Activated CD8-positive, alpha-beta T cell treated with anti-CD3 and anti-CD28 coated beads for 36 hours (primary cell): ENCODE data around the gene TOX3. TPM values are rescaled to one million over a fixed set of nuclear protein-coding genes. Genes with fewer than 3 reads are reported as not detected.

Experiments
- ATAC-seq: fragments of 200-7000 bp; cut with Tn5 transposase; one replicate; pipeline ENCODE4 v1.10.0; 2021; ENCODE audit warnings: mild to moderate bottlenecking, moderate library complexity
- CTCF ChIA-PET: fragments of 350-600 bp; sonication (Branson Sonifier 250); formaldehyde crosslinking; loops from one replicate; lab custom pipeline; 2021; ENCODE audit warnings: antibody characterized with exemption; lab: Charles Lee
- POLR2A ChIA-PET: fragments of 350-600 bp; sonication (Branson Sonifier 250); formaldehyde crosslinking; loops from one replicate; lab custom pipeline; 2021; ENCODE audit warnings: antibody characterized with exemption; lab: Charles Lee
- DNase-seq: peaks from one replicate; pipeline ENCODE4 v3.0.0-alpha.2; 2020
- H3K27ac Mint-ChIP-seq: one replicate; pipeline ENCODE4 v1.8.0; 2021; ENCODE audit warnings: mild to moderate bottlenecking, mixed read lengths
- H3K27me3 Mint-ChIP-seq: one replicate; pipeline ENCODE4 v1.8.0; 2021; ENCODE audit warnings: mixed read lengths
- H3K36me3 Mint-ChIP-seq: one replicate; pipeline ENCODE4 v1.8.0; 2021; ENCODE audit warnings: low read depth, mixed read lengths
- H3K4me1 Mint-ChIP-seq: one replicate; pipeline ENCODE4 v1.8.0; 2021; ENCODE audit warnings: low read depth, mixed read lengths
- H3K4me3 Mint-ChIP-seq: one replicate; pipeline ENCODE4 v1.8.0; 2021; ENCODE audit warnings: mild to moderate bottlenecking, moderate library complexity, mixed read lengths
- H3K9me3 Mint-ChIP-seq: one replicate; pipeline ENCODE4 v1.8.0; 2021; ENCODE audit warnings: mixed read lengths
- intact Hi-C: fragments of 100-400 bp; cut with micrococcal nuclease; formaldehyde crosslinking; loops from one replicate; pipeline ENCODE4 v1.10.0; 2022
- total RNA-seq, 2 experiments: library from RNA; stranded (reverse); gene quantifications; one replicate each; pipeline ENCODE4 v1.2.3, GENCODE V29; 2021
- TF ChIP-seq, protein P1 (sequence below): fragments of 200-600 bp; IDR thresholded peaks from one replicate; pipeline ENCODE4 v1.8.0; 2022; ENCODE audit warnings: antibody characterized with exemption, mild to moderate bottlenecking

TOX3 gene
- total RNA-seq, 2 experiments from 2014 or later, result not detected

DNA sequence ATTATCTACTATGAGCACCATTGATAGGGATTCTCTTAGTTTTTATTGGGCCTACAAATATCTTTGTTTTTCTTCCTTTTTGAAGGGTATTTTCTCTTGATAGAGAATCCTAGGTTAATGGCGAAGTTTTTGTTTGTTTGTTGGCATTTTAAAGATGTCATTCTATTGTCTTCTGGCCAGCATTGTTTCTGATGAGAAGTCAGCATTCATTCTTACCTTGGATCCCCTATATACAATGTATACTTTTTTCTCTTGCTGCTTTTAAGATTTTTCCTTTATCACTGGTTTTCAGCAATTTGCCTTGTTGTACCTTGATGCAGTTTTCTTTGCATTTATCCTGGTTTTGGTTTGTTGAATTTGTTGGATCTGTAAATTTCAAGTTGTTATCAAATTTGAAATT lies 130.1 kb downstream of the TOX3 start:
- POLR2A ChIA-PET, result no interaction called here
- CTCF ChIA-PET, result no interaction called here
- ATAC-seq, result no peak
- intact Hi-C loops, result no loop called here
- DNase-seq, result no peak
- H3K9me3 Mint-ChIP-seq, result peaks cover 3% of the 10 kb centered on the region
- no peak overlapping the region for H3K27ac Mint-ChIP-seq
- H3K4me3 Mint-ChIP-seq, result no peak overlapping the region
- H3K36me3 Mint-ChIP-seq, result no peaks in the 10 kb centered on the region
- H3K27me3 Mint-ChIP-seq, result no peaks in the 10 kb centered on the region
- TF ChIP-seq, protein P1, sequence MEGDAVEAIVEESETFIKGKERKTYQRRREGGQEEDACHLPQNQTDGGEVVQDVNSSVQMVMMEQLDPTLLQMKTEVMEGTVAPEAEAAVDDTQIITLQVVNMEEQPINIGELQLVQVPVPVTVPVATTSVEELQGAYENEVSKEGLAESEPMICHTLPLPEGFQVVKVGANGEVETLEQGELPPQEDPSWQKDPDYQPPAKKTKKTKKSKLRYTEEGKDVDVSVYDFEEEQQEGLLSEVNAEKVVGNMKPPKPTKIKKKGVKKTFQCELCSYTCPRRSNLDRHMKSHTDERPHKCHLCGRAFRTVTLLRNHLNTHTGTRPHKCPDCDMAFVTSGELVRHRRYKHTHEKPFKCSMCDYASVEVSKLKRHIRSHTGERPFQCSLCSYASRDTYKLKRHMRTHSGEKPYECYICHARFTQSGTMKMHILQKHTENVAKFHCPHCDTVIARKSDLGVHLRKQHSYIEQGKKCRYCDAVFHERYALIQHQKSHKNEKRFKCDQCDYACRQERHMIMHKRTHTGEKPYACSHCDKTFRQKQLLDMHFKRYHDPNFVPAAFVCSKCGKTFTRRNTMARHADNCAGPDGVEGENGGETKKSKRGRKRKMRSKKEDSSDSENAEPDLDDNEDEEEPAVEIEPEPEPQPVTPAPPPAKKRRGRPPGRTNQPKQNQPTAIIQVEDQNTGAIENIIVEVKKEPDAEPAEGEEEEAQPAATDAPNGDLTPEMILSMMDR, result no peak
- no peaks in the 10 kb centered on the region for H3K4me1 Mint-ChIP-seq

DNA sequence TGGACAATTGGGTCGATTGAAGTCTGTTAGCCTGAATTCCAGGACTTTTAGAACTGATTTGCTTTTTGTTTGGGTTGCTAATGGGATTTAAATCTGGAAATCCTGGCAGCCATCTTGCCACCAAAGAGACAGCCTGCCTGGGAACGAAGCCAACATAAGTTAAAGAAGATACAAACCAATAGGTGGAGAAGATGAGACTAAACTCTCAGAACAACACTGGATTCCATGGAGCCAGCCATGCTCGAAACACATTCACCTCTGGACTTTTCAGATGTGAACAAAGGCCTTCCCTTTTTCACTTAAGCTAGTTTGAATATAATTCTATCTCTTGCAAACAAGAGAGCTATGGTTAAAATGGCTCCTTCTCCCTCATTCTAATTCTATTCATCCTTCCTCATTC lies 135.9 kb downstream of the TOX3 start:
- no peak for ATAC-seq
- Mint-ChIP-seq H3K27me3 (no peaks in the 10 kb centered on the region), H3K4me3 (no peak overlapping the region), H3K36me3 (no peaks in the 10 kb centered on the region), H3K9me3 (peaks cover 5% of the 10 kb centered on the region), H3K4me1 (no peaks in the 10 kb centered on the region), H3K27ac (no peak overlapping the region)
- ChIA-PET CTCF (no interaction called here), POLR2A (no interaction called here)
- no peak for DNase-seq
- TF ChIP-seq, protein P1, result no peak
- intact Hi-C loops, result no loop called here

DNA sequence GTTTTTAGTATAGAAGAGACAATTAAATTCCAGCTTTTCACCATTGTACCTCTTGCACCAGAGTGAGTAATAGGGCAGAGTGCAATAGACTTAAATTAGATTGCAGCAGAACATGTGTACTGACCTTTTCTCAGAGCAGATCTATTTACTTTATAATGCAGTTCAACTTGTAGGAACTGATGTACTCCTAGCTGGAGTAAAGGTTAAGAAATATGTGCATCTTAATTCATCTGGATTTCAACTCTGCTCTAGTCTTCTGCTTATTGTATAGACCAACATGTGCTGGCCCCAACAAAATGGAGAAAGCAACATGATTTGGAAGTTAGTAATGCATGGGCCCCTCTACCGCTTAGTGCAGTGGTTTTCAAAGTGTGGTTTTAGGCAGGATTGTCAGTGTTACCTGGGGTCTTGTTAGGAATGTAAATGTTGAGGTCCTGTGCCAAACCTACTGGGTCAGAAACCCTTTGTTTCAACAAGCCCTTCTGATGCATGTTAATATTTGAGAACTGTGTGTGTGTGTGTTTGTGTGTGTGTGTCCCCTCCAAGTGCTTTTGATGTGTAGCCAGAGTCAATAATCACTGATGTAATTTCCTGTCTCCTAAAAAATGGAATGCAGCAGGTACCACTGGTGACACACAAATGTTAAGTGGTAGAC lies 138.6 kb downstream of the TOX3 start:
- CTCF ChIA-PET, result no interaction called here
- ATAC-seq, result no peak
- Mint-ChIP-seq H3K4me3 (no peak overlapping the region), H3K9me3 (peaks cover 5% of the 10 kb centered on the region), H3K27me3 (no peaks in the 10 kb centered on the region), H3K36me3 (no peaks in the 10 kb centered on the region), H3K27ac (no peak overlapping the region), H3K4me1 (no peaks in the 10 kb centered on the region)
- POLR2A ChIA-PET, result no interaction called here
- DNase-seq, result no peak
- TF ChIP-seq, protein P1, result no peak
- intact Hi-C loops, result no loop called here

- Mint-ChIP-seq H3K9me3 (peaks cover 5% of the 10 kb centered on the region), H3K27me3 (no peaks in the 10 kb centered on the region), H3K4me1 (no peaks in the 10 kb centered on the region), H3K36me3 (no peaks in the 10 kb centered on the region), H3K4me3 (no peak overlapping the region), H3K27ac (no peak overlapping the region)
- intact Hi-C loops, result no loop called here
- TF ChIP-seq, protein P1, result no peak
- POLR2A ChIA-PET, result no interaction called here
- DNase-seq (no peak), ATAC-seq (no peak)
- CTCF ChIA-PET, result no interaction called here
These were observed 139.2 kb downstream of the TOX3 start for GRCh38 chr16:52407778-52408177.

GRCh38 chr16:52405441-52405840 lies 141.5 kb downstream of the TOX3 start:
- intact Hi-C loops, result no loop called here
- TF ChIP-seq, protein P1, result no peak
- DNase-seq (no peak), ATAC-seq (no peak)
- POLR2A ChIA-PET, result no interaction called here
- H3K27ac Mint-ChIP-seq, result no peak overlapping the region
- H3K4me1 Mint-ChIP-seq, result no peaks in the 10 kb centered on the region
- no peaks in the 10 kb centered on the region for H3K36me3 Mint-ChIP-seq
- no peak overlapping the region for H3K4me3 Mint-ChIP-seq
- H3K27me3 Mint-ChIP-seq, result no peaks in the 10 kb centered on the region
- CTCF ChIA-PET, result no interaction called here
- H3K9me3 Mint-ChIP-seq, result peaks cover 4% of the 10 kb centered on the region
